HEK293T (cell line): ENCODE results near the gene FRMPD1.
A peak's percentile ranks its signal among the peaks of the same experiment; 100 is the strongest.

ENCODE experiments used
- CTCF ChIA-PET: fragments of 350-600 bp; formaldehyde crosslinking; extraction: SDS; loops from one replicate; lab custom pipeline; 2021; ENCODE audit warnings: antibody characterized with exemption, inconsistent platforms; lab: Yijun Ruan, JAX
- POLR2A ChIA-PET: fragments of 350-600 bp; formaldehyde crosslinking; extraction: SDS; loops from one replicate; lab custom pipeline; 2020; ENCODE audit warnings: antibody characterized with exemption, inconsistent platforms; lab: Yijun Ruan, JAX
- DNase-seq: peaks from one replicate; pipeline ENCODE4 v3.0.0; 2012; ENCODE audit warnings: mixed read lengths; ENCODE audit errors: extremely low spot score
- ARNT ChIP-seq: fragments of 450-650 bp; IDR thresholded peaks from 2 replicates; pipeline ENCODE4 v1.6.1; 2017; ENCODE audit warnings: mild to moderate bottlenecking
- BHLHE40 ChIP-seq: fragments of 450-650 bp; IDR thresholded peaks from 2 replicates; pipeline ENCODE4 v1.6.1; 2016; ENCODE audit warnings: mild to moderate bottlenecking, moderate library complexity, borderline replicate concordance
- CTBP1 ChIP-seq: fragments of 450-650 bp; IDR thresholded peaks from 2 replicates; pipeline ENCODE4 v1.6.1; 2016; ENCODE audit warnings: borderline replicate concordance
- ELF4 ChIP-seq: fragments of 450-650 bp; IDR thresholded peaks from 2 replicates; pipeline ENCODE4 v1.6.1; 2017; ENCODE audit warnings: antibody characterized with exemption
- FOXA1 ChIP-seq: fragments of 450-650 bp; IDR thresholded peaks from 2 replicates; pipeline ENCODE4 v1.6.1; 2016; ENCODE audit warnings: mild to moderate bottlenecking
- FOXK2 ChIP-seq: fragments of 450-650 bp; IDR thresholded peaks from 2 replicates; pipeline ENCODE4 v1.6.1; 2016; ENCODE audit warnings: mild to moderate bottlenecking
- FOXM1 ChIP-seq: fragments of 450-650 bp; IDR thresholded peaks from 2 replicates; pipeline ENCODE4 v1.6.1; 2017; ENCODE audit warnings: mild to moderate bottlenecking, borderline replicate concordance
- HDGF ChIP-seq: fragments of 450-650 bp; IDR thresholded peaks from 2 replicates; pipeline ENCODE4 v1.6.1; 2017; ENCODE audit warnings: antibody characterized with exemption, borderline replicate concordance
- L3MBTL2 ChIP-seq: fragments of 450-650 bp; conservative IDR thresholded peaks from 2 replicates; pipeline ENCODE4 v1.6.1; 2016; ENCODE audit warnings: mild to moderate bottlenecking
- LEF1 ChIP-seq: fragments of 450-650 bp; IDR thresholded peaks from 2 replicates; pipeline ENCODE4 v1.6.1; 2017; ENCODE audit warnings: mild to moderate bottlenecking, borderline replicate concordance
- NFRKB ChIP-seq: fragments of 450-650 bp; IDR thresholded peaks from 2 replicates; pipeline ENCODE4 v1.6.1; 2016; ENCODE audit warnings: mild to moderate bottlenecking, moderate library complexity
- PKNOX1 ChIP-seq: fragments of 450-650 bp; IDR thresholded peaks from 2 replicates; pipeline ENCODE4 v1.6.1; 2016
- SP1 ChIP-seq: fragments of 450-650 bp; IDR thresholded peaks from 2 replicates; pipeline ENCODE4 v1.6.1; 2017
- SUZ12 ChIP-seq: fragments of 450-650 bp; IDR thresholded peaks from 2 replicates; pipeline ENCODE4 v1.6.1; 2016; ENCODE audit warnings: mild to moderate bottlenecking
- TARDBP ChIP-seq: fragments of 450-650 bp; IDR thresholded peaks from 2 replicates; pipeline ENCODE4 v1.6.1; 2016
- ZNF384 ChIP-seq: fragments of 450-650 bp; IDR thresholded peaks from 2 replicates; pipeline ENCODE4 v1.6.1; 2016

FRMPD1 gene

GRCh38 chr9:37784291-37784615, 133.5 kb downstream of the FRMPD1 start:
- POLR2A ChIA-PET = interaction anchor here (1.2 to 2.8 kb wide), 2 partner anchors 10 to 16 kb away, joined by 8 to 19 read pairs; partner anchors contain the start of gene DCAF10

DNA sequence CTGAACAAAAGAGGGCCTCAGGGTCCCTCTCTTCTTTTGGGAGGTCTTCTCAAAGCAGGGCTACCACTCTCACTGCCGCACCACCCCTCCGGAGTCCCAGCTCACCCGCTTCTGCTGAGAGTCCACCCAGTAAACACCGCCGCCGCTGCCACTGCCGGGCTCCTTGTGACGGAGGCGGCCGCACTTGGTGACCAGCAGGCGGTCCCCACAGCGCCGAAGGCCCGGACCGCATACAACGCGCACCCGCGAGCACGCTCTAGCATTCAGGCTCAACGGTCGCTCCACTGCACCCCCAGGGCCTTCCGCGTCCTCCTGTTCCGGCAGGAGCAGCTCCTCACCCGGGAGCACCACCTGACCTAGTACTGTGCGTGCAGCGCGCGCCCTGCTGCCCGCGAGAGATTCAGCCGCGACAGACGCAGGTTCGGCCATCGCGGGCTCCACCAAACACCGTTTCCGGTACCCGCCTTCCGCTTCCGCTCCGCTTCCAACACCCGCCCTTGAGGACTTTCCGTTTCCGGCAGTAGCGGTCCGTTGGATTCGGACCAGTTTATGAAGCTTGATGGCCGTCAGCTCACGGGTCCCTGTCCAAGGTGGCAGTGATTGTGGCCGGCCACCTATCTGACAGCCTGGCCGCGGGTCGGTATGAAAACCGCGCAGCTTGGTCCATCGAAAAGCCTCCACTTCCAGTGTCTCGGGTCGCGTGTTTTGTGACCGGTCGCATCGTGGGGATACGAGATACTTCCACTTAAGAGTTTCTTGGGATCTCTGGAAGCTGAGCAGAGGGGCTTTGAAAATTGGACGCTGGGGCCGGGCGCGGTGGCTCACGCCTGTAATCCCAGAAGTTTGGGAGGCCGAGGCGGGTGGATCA, 134.1 kb downstream of the FRMPD1 start, which contains the start of gene EXOSC3:
Gene EXOSC3, minus strand, starts transcription at position 449 of the 868 bp plus-strand sequence. Its CDS starts 20 bp downstream, at position 429.
- peak; percentile 83 for DNase-seq
- POLR2A ChIA-PET = interaction anchor here (0.6 to 2.8 kb wide), 14 partner anchors 9 to 320 kb away, joined by 3 to 19 read pairs (median 4); partner anchors contain the start of genes DCAF10, SLC25A51, TOMM5 and ZBTB5
- CTCF ChIA-PET = no interaction called here
- TF ChIP-seq ELF4 (peak; percentile 87), PKNOX1 (peak; percentile 61), L3MBTL2 (peak; percentile 75), NFRKB (no peak)

More at GRCh38 chr9:37784291-37784615, 133.5 kb downstream of the FRMPD1 start:
- no peak for TF ChIP-seq SP1
- no peak for TF ChIP-seq ZNF384
- no peak for TF ChIP-seq PKNOX1
- TF ChIP-seq ARNT = no peak
- no peak for DNase-seq
- CTCF ChIA-PET = interaction anchor here (1.1 kb wide), 1 partner anchor 13 kb away, joined by 4 read pairs; no protein-coding TSS in a partner anchor

DNA sequence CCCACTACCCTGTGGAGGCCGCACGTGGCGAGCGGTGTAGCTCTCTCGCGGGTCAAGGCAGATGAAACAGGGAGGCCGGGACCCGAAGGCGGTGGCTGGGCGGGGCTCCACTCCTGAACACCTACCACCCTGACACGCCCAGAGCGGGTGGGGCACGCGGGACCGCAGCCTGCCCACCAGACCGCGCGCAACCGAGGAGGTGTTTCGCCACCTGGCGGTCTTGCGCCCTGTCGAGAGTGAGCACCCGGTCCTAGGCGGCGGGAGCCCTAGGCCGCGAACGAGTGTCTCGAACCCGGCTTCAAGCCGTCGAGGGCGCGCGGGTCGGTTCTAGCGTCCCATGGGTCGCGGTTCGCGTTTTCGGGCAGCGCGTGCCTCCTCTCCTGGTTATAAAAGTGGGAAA, 136.3 kb downstream of the FRMPD1 start:
- ChIA-PET POLR2A (no interaction called here), CTCF (no interaction called here)
- no peak for DNase-seq
- TF ChIP-seq BHLHE40 = no peak
- no peak for TF ChIP-seq SP1
- no peak for TF ChIP-seq HDGF
- no peak for TF ChIP-seq NFRKB
- no peak for TF ChIP-seq ARNT
- no peak for TF ChIP-seq TARDBP
- no peak for TF ChIP-seq FOXA1
- no peak for TF ChIP-seq ELF4

DNA sequence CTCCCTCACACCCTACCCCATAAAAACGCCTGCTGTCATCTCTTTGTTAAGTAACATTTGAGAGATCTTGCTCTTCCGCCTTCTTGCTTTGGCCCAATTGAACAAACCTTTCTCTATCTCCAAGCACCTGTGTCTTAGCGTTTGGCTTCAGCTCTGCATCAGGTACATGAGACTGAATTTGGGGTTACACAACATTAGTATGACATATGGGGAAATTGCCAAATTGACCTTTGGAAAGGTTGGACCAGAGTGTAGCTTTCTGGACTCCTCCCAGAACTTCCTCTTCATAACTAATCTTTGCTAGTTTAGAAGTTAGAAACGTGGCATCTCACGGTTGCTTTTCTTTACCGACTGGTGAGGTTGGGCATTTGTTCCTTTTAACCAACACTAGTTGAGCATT, 137.6 kb downstream of the FRMPD1 start:
- no peak for DNase-seq
- ChIA-PET POLR2A (no interaction called here), CTCF (no interaction called here)
- no peak for TF ChIP-seq ZNF384
- no peak for TF ChIP-seq NFRKB
- no peak for TF ChIP-seq ELF4
- TF ChIP-seq SUZ12 = no peak
- TF ChIP-seq SP1 = no peak
- TF ChIP-seq BHLHE40 = no peak
- no peak for TF ChIP-seq TARDBP
- TF ChIP-seq FOXK2 = no peak
- TF ChIP-seq ARNT = no peak
- no peak for TF ChIP-seq FOXM1
- no peak for TF ChIP-seq LEF1
- TF ChIP-seq HDGF = no peak
- no peak for TF ChIP-seq CTBP1

DNA sequence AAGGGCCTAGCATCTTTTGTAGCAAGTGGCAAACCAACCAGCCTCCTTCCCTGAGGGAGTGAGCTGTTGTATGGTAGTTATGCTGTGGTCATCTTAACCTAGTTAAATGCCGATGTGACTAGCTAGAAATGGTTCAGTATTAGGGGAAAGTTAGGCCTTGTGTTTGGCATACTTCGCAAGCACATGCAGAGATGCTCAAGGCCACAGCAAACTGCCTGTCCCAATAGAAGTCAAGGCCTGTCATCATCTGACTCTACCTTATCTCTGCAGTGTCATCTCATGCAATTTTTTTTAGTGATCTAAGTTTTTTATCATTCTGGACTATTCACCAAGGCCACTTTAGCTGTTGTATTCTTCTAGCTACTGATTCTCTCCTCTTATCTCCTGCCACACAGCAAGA, 139.3 kb downstream of the FRMPD1 start:
- ChIA-PET CTCF (no interaction called here), POLR2A (no interaction called here)
- no peak for DNase-seq
- TF ChIP-seq TARDBP = no peak
- TF ChIP-seq SUZ12 = no peak
- TF ChIP-seq FOXK2 = no peak
- no peak for TF ChIP-seq NFRKB
- no peak for TF ChIP-seq SP1
- no peak for TF ChIP-seq PKNOX1

DNA sequence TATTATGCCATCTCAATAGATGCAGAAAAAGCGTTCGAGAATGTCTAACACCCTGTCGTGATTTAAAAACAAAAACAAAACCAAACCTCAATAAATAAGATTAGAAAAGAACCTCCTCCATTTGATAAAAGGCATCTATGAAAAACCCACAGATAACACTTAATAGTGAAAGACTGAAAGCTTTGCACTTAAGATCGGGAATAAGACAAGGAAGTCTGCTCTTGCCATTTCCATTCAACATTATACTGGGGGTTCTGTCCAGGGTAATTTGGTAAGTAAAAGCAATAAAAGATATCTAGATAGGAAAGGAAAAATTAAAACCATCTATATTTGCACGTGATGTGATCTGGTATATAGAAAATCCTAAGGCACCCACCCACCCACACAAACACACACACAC, 141.4 kb downstream of the FRMPD1 start:
- POLR2A ChIA-PET = no interaction called here
- CTCF ChIA-PET = no interaction called here

More for the DNA sequence above, 141.4 kb downstream of the FRMPD1 start:
- no peak for TF ChIP-seq PKNOX1
- no peak for TF ChIP-seq CTBP1
- TF ChIP-seq SUZ12 = no peak
- no peak for TF ChIP-seq FOXM1
- no peak for TF ChIP-seq BHLHE40
- TF ChIP-seq ELF4 = no peak
- no peak for TF ChIP-seq LEF1
- DNase-seq = no peak
